Loucy (cell line): ENCODE results near the gene NEK3.

Experiments used
- EZH2phosphoT487 ChIP-seq: fragments of 200-600 bp; IDR thresholded peaks from 2 replicates; pipeline ENCODE4 v1.6.1; 2018; ENCODE audit warnings: antibody characterized with exemption, mild to moderate bottlenecking, moderate library complexity, borderline replicate concordance
- TF ChIP-seq, protein P1 (sequence below): fragments of 200-600 bp; sonication (generic); conservative IDR thresholded peaks from 2 replicates; pipeline ENCODE4 v1.5.1; 2014; ENCODE audit warnings: mild to moderate bottlenecking, antibody characterized with exemption, low read length

DNA sequence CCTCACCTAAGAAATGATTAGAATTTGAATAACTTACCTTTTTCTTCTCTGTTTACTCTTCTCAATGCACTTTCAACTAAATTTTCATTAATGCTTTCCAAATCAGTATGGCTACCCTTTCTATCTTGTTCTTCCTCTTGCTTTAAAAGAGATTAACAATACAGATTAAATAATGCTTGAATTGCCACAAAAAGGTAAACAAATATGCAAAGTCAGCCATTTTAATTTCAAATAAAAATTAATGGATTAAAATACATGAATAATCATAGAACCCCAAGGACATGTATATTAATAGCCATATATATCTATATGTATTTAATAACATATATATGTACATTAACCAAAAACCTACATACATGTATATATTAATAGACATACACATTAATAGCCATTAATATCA lies 22.6 kb downstream of the NEK3 start:
- TF ChIP-seq, protein P1, sequence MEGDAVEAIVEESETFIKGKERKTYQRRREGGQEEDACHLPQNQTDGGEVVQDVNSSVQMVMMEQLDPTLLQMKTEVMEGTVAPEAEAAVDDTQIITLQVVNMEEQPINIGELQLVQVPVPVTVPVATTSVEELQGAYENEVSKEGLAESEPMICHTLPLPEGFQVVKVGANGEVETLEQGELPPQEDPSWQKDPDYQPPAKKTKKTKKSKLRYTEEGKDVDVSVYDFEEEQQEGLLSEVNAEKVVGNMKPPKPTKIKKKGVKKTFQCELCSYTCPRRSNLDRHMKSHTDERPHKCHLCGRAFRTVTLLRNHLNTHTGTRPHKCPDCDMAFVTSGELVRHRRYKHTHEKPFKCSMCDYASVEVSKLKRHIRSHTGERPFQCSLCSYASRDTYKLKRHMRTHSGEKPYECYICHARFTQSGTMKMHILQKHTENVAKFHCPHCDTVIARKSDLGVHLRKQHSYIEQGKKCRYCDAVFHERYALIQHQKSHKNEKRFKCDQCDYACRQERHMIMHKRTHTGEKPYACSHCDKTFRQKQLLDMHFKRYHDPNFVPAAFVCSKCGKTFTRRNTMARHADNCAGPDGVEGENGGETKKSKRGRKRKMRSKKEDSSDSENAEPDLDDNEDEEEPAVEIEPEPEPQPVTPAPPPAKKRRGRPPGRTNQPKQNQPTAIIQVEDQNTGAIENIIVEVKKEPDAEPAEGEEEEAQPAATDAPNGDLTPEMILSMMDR: no peak
- TF ChIP-seq EZH2phosphoT487: no peak
